Measurements from ENCODE around the gene ABLIM1. TPM values are rescaled to one million over a fixed set of nuclear protein-coding genes. Genes with fewer than 3 reads are reported as not detected.

ABLIM1 gene
- total RNA-seq, 1 experiment from 2014 or later: 34.0 TPM

GRCh38 chr10:114571316-114571999 is 86.6 kb downstream of the ABLIM1 start:
- ChIA-PET POLR2A (ENCODE audit: low non-redundant PET) (no interaction called here), CTCF (no interaction called here)
- TF ChIP-seq EZH2 (IDR thresholded peaks at IDR 0.05; ENCODE audit: borderline replicate concordance, low read depth, low read length, poor library complexity, severe bottlenecking) (no peak), CTCF (conservative IDR thresholded peaks at IDR 0.05; ENCODE audit: low read depth, low read length) (no peak)
- Histone ChIP-seq H3K36me3 (ENCODE audit: insufficient read depth, low read length, poor library complexity, severe bottlenecking) (no peaks in the 10 kb centered on the region), H3K4me1 (ENCODE audit: insufficient read depth, low read length, poor library complexity, severe bottlenecking) (no peaks in the 10 kb centered on the region), H3K9me3 (ENCODE audit: low read depth, low read length, poor library complexity, severe bottlenecking) (no peaks in the 10 kb centered on the region), H3K27ac (ENCODE audit: low read depth, low read length, poor library complexity, severe bottlenecking) (no peak overlapping the region), H3K27me3 (replicated peaks; ENCODE audit: insufficient read depth, low read depth, low read length, poor library complexity) (no peaks in the 10 kb centered on the region), H3K4me3 (ENCODE audit: low read depth, low read length, poor library complexity, severe bottlenecking) (no peak overlapping the region)
- BruUV-seq (replicated peaks): no TSS peak
- no peak for DNase-seq (ENCODE audit: low spot score)
- intact Hi-C loops (cut with micrococcal nuclease; ENCODE audit: unreplicated experiment): no loop called here

GRCh38 chr10:114566064-114566463 is 92.0 kb downstream of the ABLIM1 start:
- H3K27ac ChIP-seq (ENCODE audit: low read depth, low read length, poor library complexity, severe bottlenecking): no peak overlapping the region
- no peak overlapping the region for H3K4me3 ChIP-seq (ENCODE audit: low read depth, low read length, poor library complexity, severe bottlenecking)
- TF ChIP-seq CTCF (conservative IDR thresholded peaks at IDR 0.05; ENCODE audit: low read depth, low read length) (no peak), EZH2 (IDR thresholded peaks at IDR 0.05; ENCODE audit: borderline replicate concordance, low read depth, low read length, poor library complexity, severe bottlenecking) (no peak)
- no peaks in the 10 kb centered on the region for H3K27me3 ChIP-seq (replicated peaks; ENCODE audit: insufficient read depth, low read depth, low read length, poor library complexity)
- no peaks in the 10 kb centered on the region for H3K36me3 ChIP-seq (ENCODE audit: insufficient read depth, low read length, poor library complexity, severe bottlenecking)
- no TSS peak for BruUV-seq (replicated peaks)
- no peak for DNase-seq (ENCODE audit: low spot score)
- H3K9me3 ChIP-seq (ENCODE audit: low read depth, low read length, poor library complexity, severe bottlenecking): no peaks in the 10 kb centered on the region
- intact Hi-C loops (cut with micrococcal nuclease; ENCODE audit: unreplicated experiment): no loop called here
- ChIA-PET CTCF (no interaction called here), POLR2A (ENCODE audit: low non-redundant PET) (no interaction called here)
- H3K4me1 ChIP-seq (ENCODE audit: insufficient read depth, low read length, poor library complexity, severe bottlenecking): no peaks in the 10 kb centered on the region

DNA sequence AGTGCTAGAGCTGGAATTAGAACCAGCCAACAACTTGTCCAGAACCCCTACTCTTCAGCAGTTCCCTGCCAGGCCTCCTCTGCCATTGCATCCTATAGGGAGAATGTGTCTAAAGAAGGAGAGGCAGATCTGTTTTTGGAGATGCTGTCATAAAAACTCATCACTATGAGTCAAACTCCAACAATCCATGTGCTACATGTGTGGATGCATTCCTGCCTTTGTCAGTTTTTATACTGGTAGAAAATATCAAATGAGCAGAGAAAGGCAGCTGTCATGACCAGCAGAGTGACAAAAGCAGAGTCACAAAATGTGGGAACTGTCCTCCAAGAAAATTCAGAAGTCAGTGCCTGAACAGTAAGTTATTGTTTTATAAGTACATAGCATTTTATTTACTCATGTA is 93.0 kb downstream of the ABLIM1 start:
- no peaks in the 10 kb centered on the region for H3K9me3 ChIP-seq (ENCODE audit: low read depth, low read length, poor library complexity, severe bottlenecking)
- CTCF ChIA-PET: no interaction called here
- no peaks in the 10 kb centered on the region for H3K36me3 ChIP-seq (ENCODE audit: insufficient read depth, low read length, poor library complexity, severe bottlenecking)
- no peak for DNase-seq (ENCODE audit: low spot score)
- no peaks in the 10 kb centered on the region for H3K27me3 ChIP-seq (replicated peaks; ENCODE audit: insufficient read depth, low read depth, low read length, poor library complexity)
- no peak overlapping the region for H3K4me3 ChIP-seq (ENCODE audit: low read depth, low read length, poor library complexity, severe bottlenecking)
- intact Hi-C loops (cut with micrococcal nuclease; ENCODE audit: unreplicated experiment): no loop called here
- no peak overlapping the region for H3K27ac ChIP-seq (ENCODE audit: low read depth, low read length, poor library complexity, severe bottlenecking)
- no TSS peak for BruUV-seq (replicated peaks)
- TF ChIP-seq EZH2 (IDR thresholded peaks at IDR 0.05; ENCODE audit: borderline replicate concordance, low read depth, low read length, poor library complexity, severe bottlenecking) (no peak), CTCF (conservative IDR thresholded peaks at IDR 0.05; ENCODE audit: low read depth, low read length) (no peak)
- no peaks in the 10 kb centered on the region for H3K4me1 ChIP-seq (ENCODE audit: insufficient read depth, low read length, poor library complexity, severe bottlenecking)
- POLR2A ChIA-PET (ENCODE audit: low non-redundant PET): no interaction called here
